Central memory CD8-positive, alpha-beta T cell (primary cell): Measurements from ENCODE around the gene SUCLG1.

ENCODE experiments used
- ATAC-seq: fragments of 150-1000 bp; cut with Tn5 transposase; replicated peaks from 2 replicates; pipeline ENCODE4 v1.10.0; 2022; ENCODE audit warnings: mild to moderate bottlenecking, moderate FRiP score, moderate number of reproducible peaks; ENCODE audit not compliant: poor library complexity, severe bottlenecking; ENCODE audit errors: extremely low read depth
- DNase-seq, 2 donors: peaks; one replicate each; pipeline ENCODE4 v3.0.0; 2021; ENCODE audit warnings: low spot score in 2 of 2
- H3K27ac Mint-ChIP-seq: one replicate; pipeline ENCODE4 v1.8.0; 2022; ENCODE audit warnings: low read depth, mild to moderate bottlenecking, moderate library complexity, mixed read lengths
- H3K27me3 Mint-ChIP-seq: one replicate; pipeline ENCODE4 v1.8.0; 2022; ENCODE audit warnings: mixed read lengths
- H3K36me3 Mint-ChIP-seq: one replicate; pipeline ENCODE4 v1.8.0; 2022; ENCODE audit warnings: mild to moderate bottlenecking, moderate library complexity, mixed read lengths; ENCODE audit not compliant: insufficient read depth
- H3K4me1 Mint-ChIP-seq: one replicate; pipeline ENCODE4 v1.8.0; 2022; ENCODE audit warnings: mixed read lengths
- H3K4me3 Mint-ChIP-seq: one replicate; pipeline ENCODE4 v1.8.0; 2022; ENCODE audit warnings: mild to moderate bottlenecking, moderate library complexity, mixed read lengths
- H3K9me3 Mint-ChIP-seq: one replicate; pipeline ENCODE4 v1.8.0; 2022; ENCODE audit warnings: mixed read lengths

The SUCLG1 gene

GRCh38 chr2:84459018-84459943, at the start of gene SUCLG1:
TSS of gene SUCLG1 (minus strand) at chr2:84459280. CDS start at chr2:84459269, 11 bp downstream.
- Mint-ChIP-seq H3K36me3 (peaks cover 13% of the 10 kb centered on the region), H3K4me3 (peak within 1 kb of the TSS; percentile 90), H3K27me3 (no peaks in the 10 kb centered on the region), H3K4me1 (peaks cover 42% of the 10 kb centered on the region), H3K27ac (peak within 1 kb of the TSS; percentile 94), H3K9me3 (no peaks in the 10 kb centered on the region)
- ATAC-seq (peak; percentile 97), DNase-seq (peak; percentile 73 to 81)

GRCh38 chr2:84498150-84498799, 39.2 kb upstream of the SUCLG1 start:
- Mint-ChIP-seq H3K36me3 (peaks cover 3% of the 10 kb centered on the region), H3K27me3 (no peaks in the 10 kb centered on the region), H3K27ac (no peak overlapping the region), H3K4me1 (peaks cover 7% of the 10 kb centered on the region), H3K4me3 (no peak overlapping the region), H3K9me3 (no peaks in the 10 kb centered on the region)
- no peak for DNase-seq
- ATAC-seq, result no peak

DNA sequence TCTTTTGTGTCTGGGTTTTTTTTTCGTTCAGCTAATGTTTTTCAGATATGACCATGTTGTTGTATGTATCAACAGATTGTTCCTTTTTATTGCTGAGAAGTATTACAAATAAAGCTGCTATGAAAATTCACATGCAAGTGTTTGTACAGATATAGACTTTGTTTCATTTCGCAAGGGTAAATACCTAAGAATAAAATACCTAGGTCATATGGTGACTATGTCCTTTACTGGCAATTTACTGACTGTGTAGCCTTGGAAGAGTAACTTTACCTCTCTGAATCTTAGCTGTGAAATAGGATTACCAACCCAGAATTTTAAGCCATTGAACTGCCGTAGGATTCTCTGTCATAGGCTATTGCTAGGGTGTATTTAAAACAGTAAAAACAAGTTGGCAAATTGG, 38.2 kb upstream of the SUCLG1 start:
- no peaks in the 10 kb centered on the region for H3K9me3 Mint-ChIP-seq
- peaks cover 7% of the 10 kb centered on the region for H3K4me1 Mint-ChIP-seq
- DNase-seq, result no peak
- H3K36me3 Mint-ChIP-seq, result peaks cover 3% of the 10 kb centered on the region
- no peak overlapping the region for H3K27ac Mint-ChIP-seq
- H3K4me3 Mint-ChIP-seq, result no peak overlapping the region
- H3K27me3 Mint-ChIP-seq, result no peaks in the 10 kb centered on the region
- ATAC-seq, result no peak

- Mint-ChIP-seq H3K36me3 (peaks cover 3% of the 10 kb centered on the region), H3K9me3 (no peaks in the 10 kb centered on the region), H3K4me3 (no peak overlapping the region), H3K27ac (no peak overlapping the region), H3K27me3 (no peaks in the 10 kb centered on the region), H3K4me1 (peaks cover 7% of the 10 kb centered on the region)
- ATAC-seq (no peak), DNase-seq (no peak)
These were observed 37.3 kb upstream of the SUCLG1 start for GRCh38 chr2:84496386-84496785.

GRCh38 chr2:84495539-84496146, 36.6 kb upstream of the SUCLG1 start:
- peak; percentile 94 for ATAC-seq
- Mint-ChIP-seq H3K36me3 (peaks cover 3% of the 10 kb centered on the region), H3K4me3 (no peak overlapping the region), H3K9me3 (no peaks in the 10 kb centered on the region), H3K27ac (no peak overlapping the region), H3K27me3 (no peaks in the 10 kb centered on the region), H3K4me1 (peaks cover 7% of the 10 kb centered on the region)
- peak in 1 of 2 donors; percentile 40 for DNase-seq

DNA sequence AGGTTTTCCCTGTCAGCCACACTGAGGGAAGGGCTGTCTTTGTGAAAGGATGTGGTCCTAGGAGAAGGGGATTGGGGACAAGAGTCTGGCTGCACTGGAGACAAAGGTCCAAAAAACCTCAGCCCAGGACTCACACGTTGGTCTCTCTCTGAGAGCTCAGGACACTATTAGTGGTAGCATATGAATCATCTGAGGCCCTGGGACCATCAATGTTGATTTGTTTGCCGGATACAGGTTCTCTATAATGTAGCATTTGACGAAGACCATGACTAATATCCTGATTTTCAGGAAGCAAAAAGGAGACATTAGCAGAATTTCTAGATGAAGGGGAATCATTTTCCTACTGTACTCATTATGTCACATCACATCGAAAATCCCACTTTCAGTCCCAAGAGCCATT, 35.0 kb upstream of the SUCLG1 start:
- Mint-ChIP-seq H3K27ac (no peak overlapping the region), H3K4me1 (peaks cover 7% of the 10 kb centered on the region), H3K4me3 (no peak overlapping the region), H3K27me3 (no peaks in the 10 kb centered on the region), H3K36me3 (peaks cover 3% of the 10 kb centered on the region), H3K9me3 (no peaks in the 10 kb centered on the region)
- DNase-seq (no peak), ATAC-seq (no peak)

GRCh38 chr2:84493514-84493913, 34.4 kb upstream of the SUCLG1 start:
- Mint-ChIP-seq H3K4me1 (peaks cover 7% of the 10 kb centered on the region), H3K9me3 (no peaks in the 10 kb centered on the region), H3K27me3 (no peaks in the 10 kb centered on the region), H3K4me3 (no peak overlapping the region), H3K36me3 (peaks cover 3% of the 10 kb centered on the region), H3K27ac (no peak overlapping the region)
- no peak for DNase-seq
- ATAC-seq, result no peak

GRCh38 chr2:84492571-84492970, 33.5 kb upstream of the SUCLG1 start:
- no peak for DNase-seq
- Mint-ChIP-seq H3K36me3 (peaks cover 3% of the 10 kb centered on the region), H3K27me3 (no peaks in the 10 kb centered on the region), H3K9me3 (no peaks in the 10 kb centered on the region), H3K4me1 (peaks cover 7% of the 10 kb centered on the region), H3K27ac (no peak overlapping the region), H3K4me3 (no peak overlapping the region)
- ATAC-seq, result no peak

DNA sequence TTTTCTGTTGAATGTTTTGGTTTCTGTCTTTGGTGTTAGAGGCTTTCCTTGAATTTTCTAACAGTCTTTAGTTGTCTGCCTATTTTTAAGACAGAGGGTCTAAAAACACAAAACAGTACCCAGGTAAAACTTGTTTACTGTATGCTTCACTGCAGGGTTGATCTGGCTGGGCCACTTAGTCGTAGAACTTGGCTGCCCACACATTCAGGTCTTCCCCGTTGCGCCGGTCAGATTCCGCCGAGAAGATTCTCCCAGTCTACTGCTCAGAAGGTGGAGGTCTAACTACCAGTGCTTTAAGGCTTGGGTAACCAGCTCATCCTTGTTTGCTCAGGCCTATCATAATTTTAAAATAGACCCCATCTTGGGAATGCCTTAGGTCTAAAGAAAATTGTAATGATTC, 32.7 kb upstream of the SUCLG1 start:
- Mint-ChIP-seq H3K9me3 (no peaks in the 10 kb centered on the region), H3K4me3 (no peak overlapping the region), H3K27me3 (no peaks in the 10 kb centered on the region), H3K4me1 (peaks cover 7% of the 10 kb centered on the region), H3K36me3 (peaks cover 3% of the 10 kb centered on the region), H3K27ac (no peak overlapping the region)
- ATAC-seq (no peak), DNase-seq (no peak)

DNA sequence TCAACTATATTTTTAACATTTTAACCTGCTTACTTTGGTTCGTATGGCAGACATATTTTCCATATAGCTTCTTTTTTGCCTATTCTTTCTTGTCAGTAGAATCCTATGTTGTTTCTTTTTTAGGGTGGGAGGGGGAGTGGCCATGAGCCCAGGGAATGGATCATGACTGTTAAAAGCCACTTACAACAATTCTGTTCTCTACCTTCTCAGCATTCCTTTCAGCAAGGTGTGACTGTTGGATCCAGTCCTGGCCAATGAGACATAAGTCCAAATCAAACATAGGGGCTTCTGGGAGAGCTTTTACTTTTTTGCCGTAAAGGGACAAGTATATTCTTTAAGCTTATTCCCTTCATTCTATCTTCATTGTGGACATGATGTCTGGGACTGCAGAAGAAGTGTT, 32.2 kb upstream of the SUCLG1 start:
- H3K9me3 Mint-ChIP-seq, result no peaks in the 10 kb centered on the region
- peaks cover 3% of the 10 kb centered on the region for H3K36me3 Mint-ChIP-seq
- no peak overlapping the region for H3K27ac Mint-ChIP-seq
- no peaks in the 10 kb centered on the region for H3K27me3 Mint-ChIP-seq
- DNase-seq, result no peak
- peaks cover 7% of the 10 kb centered on the region for H3K4me1 Mint-ChIP-seq
- ATAC-seq, result no peak
- H3K4me3 Mint-ChIP-seq, result no peak overlapping the region

GRCh38 chr2:84487298-84487996, 28.4 kb upstream of the SUCLG1 start:
- ATAC-seq (no peak), DNase-seq (no peak)
- Mint-ChIP-seq H3K36me3 (no peaks in the 10 kb centered on the region), H3K9me3 (no peaks in the 10 kb centered on the region), H3K4me3 (no peak overlapping the region), H3K27ac (no peak overlapping the region), H3K27me3 (no peaks in the 10 kb centered on the region), H3K4me1 (no peaks in the 10 kb centered on the region)

- no peak for ATAC-seq
- Mint-ChIP-seq H3K36me3 (no peaks in the 10 kb centered on the region), H3K4me1 (peaks cover 6% of the 10 kb centered on the region), H3K4me3 (no peak overlapping the region), H3K9me3 (no peaks in the 10 kb centered on the region), H3K27ac (no peak overlapping the region), H3K27me3 (no peaks in the 10 kb centered on the region)
- DNase-seq, result no peak
These were observed 27.5 kb upstream of the SUCLG1 start for GRCh38 chr2:84486441-84487115.
